GM12892 (cell line): Measurements from ENCODE around the gene NME9.

Source experiments
- POLR2A ChIP-seq: IDR thresholded peaks from 2 replicates; pipeline ENCODE4 v1.6.1; 2011; ENCODE audit warnings: low read depth, low read length, control low read depth
- POLR2AphosphoS5 ChIP-seq: IDR thresholded peaks from 2 replicates; pipeline ENCODE4 v1.6.1; 2011; ENCODE audit warnings: low read depth, low read length, control low read depth

GRCh38 chr3:138340511-138340910, 10.9 kb upstream of the NME9 start:
- TF ChIP-seq POLR2A (no peak), POLR2AphosphoS5 (no peak)
